ENCODE measurements around the gene NAGLU. TPM values are rescaled to one million over a fixed set of nuclear protein-coding genes. Genes with fewer than 3 reads are reported as not detected.

NAGLU gene
- total RNA-seq, 4 donors from 2014 or later, result 56.7 to 140 (median 101) TPM

GRCh38 chr17:42563543-42563942 is 27.5 kb downstream of the NAGLU start:
- H3K27me3 ChIP-seq, result no peaks in the 10 kb centered on the region
- H3K4me3 ChIP-seq (replicated peaks in 1 of 3), result no peak overlapping the region
- peaks cover 18% of the 10 kb centered on the region in 2 donors for H3K36me3 ChIP-seq
- peak; percentile 81 to 84 for DNase-seq
- no peaks in the 10 kb centered on the region for H3K9me3 ChIP-seq
- peak overlapping the region; percentile 26 to 69 (median 58) for H3K27ac ChIP-seq
- intact Hi-C loops (cut with DNase I), result no loop called here
- peaks cover 42 to 43% of the 10 kb centered on the region in 2 donors for H3K4me1 ChIP-seq
- 6 to 29% methylated on average over 1 of the region's 1 CpG for WGBS, 2 donors
- peak in 3 of 6 experiments; percentile 17 to 36 (median 33) for TF ChIP-seq CTCF (IDR thresholded peaks at IDR 0.05)
- TF ChIP-seq POLR2A (IDR thresholded peaks at IDR 0.05), result no peak

DNA sequence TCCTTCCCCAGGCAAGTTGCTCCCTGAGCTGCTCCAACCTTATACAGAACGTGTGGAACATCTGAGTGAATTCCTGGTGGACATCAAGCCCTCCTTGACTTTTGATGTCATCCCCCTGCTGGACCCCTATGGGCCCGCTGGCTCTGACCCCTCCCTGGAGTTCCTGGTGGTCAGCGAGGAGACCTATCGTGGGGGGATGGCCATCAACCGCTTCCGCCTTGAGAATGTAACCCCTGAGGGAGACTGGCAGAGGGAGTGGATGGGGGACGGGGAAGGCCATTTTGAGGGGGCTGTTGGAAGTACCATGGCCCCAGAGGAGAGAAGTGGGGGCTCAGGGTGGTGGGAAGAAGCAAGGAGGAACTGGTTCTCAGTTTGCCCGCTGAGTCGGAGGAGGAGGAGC is 27.9 kb downstream of the NAGLU start:
- 89 to 90% methylated on average over 9 of the region's 9 CpGs for WGBS, 2 donors
- Histone ChIP-seq H3K27me3 (no peaks in the 10 kb centered on the region), H3K4me3 (replicated peaks in 1 of 3) (no peak overlapping the region), H3K36me3 (peaks cover 22% of the 10 kb centered on the region in 2 donors), H3K4me1 (peaks cover 43 to 46% of the 10 kb centered on the region in 2 donors), H3K9me3 (no peaks in the 10 kb centered on the region), H3K27ac (peak overlapping the region; percentile 26 to 58 (median 31))
- intact Hi-C loops (cut with DNase I), result no loop called here
- TF ChIP-seq POLR2A (IDR thresholded peaks at IDR 0.05) (no peak), CTCF (IDR thresholded peaks at IDR 0.05) (no peak)
- no peak for DNase-seq

GRCh38 chr17:42564815-42565522 is 28.9 kb downstream of the NAGLU start:
- TF ChIP-seq CTCF (IDR thresholded peaks at IDR 0.05), result no peak
- TF ChIP-seq POLR2A (IDR thresholded peaks at IDR 0.05), result no peak
- Histone ChIP-seq H3K4me1 (peaks cover 43 to 50% of the 10 kb centered on the region in 2 donors), H3K9me3 (no peaks in the 10 kb centered on the region), H3K27ac (peak overlapping the region in 1 of 3 donors; percentile 31), H3K36me3 (peaks cover 32% of the 10 kb centered on the region in 2 donors), H3K27me3 (no peaks in the 10 kb centered on the region), H3K4me3 (replicated peaks in 1 of 3) (no peak overlapping the region)
- intact Hi-C loops (cut with DNase I), result no loop called here
- WGBS, 2 donors, result 91 to 92% methylated on average over 15 of the region's 15 CpGs
- DNase-seq, result no peak

- no peaks in the 10 kb centered on the region for H3K9me3 ChIP-seq
- peaks cover 43 to 52% of the 10 kb centered on the region in 2 donors for H3K4me1 ChIP-seq
- intact Hi-C loops (cut with DNase I), result no loop called here
- WGBS, 2 donors, result 84 to 92% methylated on average over 9 to 16 of the region's 16 CpGs
- no peaks in the 10 kb centered on the region for H3K27me3 ChIP-seq
- no peak for DNase-seq
- no peak for TF ChIP-seq POLR2A (IDR thresholded peaks at IDR 0.05)
- no peak for TF ChIP-seq CTCF (IDR thresholded peaks at IDR 0.05)
- H3K36me3 ChIP-seq, result peaks cover 37 to 39% of the 10 kb centered on the region in 2 donors
- H3K4me3 ChIP-seq (replicated peaks in 1 of 3), result no peak overlapping the region
- peak overlapping the region in 2 of 3 donors; percentile 82 to 96 for H3K27ac ChIP-seq
Observed at GRCh38 chr17:42565523-42566214, 29.6 kb downstream of the NAGLU start.
